ENCODE measurements around the gene PID1. TPM values are rescaled to one million over a fixed set of nuclear protein-coding genes. Genes with fewer than 3 reads are reported as not detected.

The PID1 gene
- total RNA-seq, 1 experiment from 2014 or later = 2.6 TPM

GRCh38 chr2:229124136-229124535, 147.0 kb downstream of the PID1 start:
- DNase-seq (ENCODE audit: low spot score) (no peak), ATAC-seq (no peak)
- H3K36me3 Mint-ChIP-seq = no peaks in the 10 kb centered on the region
- no peak overlapping the region for H3K27ac Mint-ChIP-seq
- no peaks in the 10 kb centered on the region for H3K4me1 Mint-ChIP-seq
- POLR2A ChIA-PET = no interaction called here
- H3K9me3 Mint-ChIP-seq = peaks cover 20% of the 10 kb centered on the region
- CTCF ChIA-PET = interaction anchor here (0.6 kb wide), 1 partner anchor 804 kb away, joined by 3 read pairs; no protein-coding TSS in a partner anchor
- TF ChIP-seq MLX (CRISPR knock-in tag; IDR thresholded peaks at IDR 0.05) = no peak
- no peak for TF ChIP-seq TCF7 (CRISPR knock-in tag; IDR thresholded peaks at IDR 0.05; ENCODE audit: low read depth)
- TF ChIP-seq IRF2 (CRISPR knock-in tag; IDR thresholded peaks at IDR 0.05; ENCODE audit: borderline replicate concordance, low read depth) = no peak
- TF ChIP-seq ZBTB21 (CRISPR knock-in tag; IDR thresholded peaks at IDR 0.05; ENCODE audit: borderline replicate concordance) = no peak
- no peak for TF ChIP-seq FOXP4 (CRISPR knock-in tag; IDR thresholded peaks at IDR 0.05)
- TF ChIP-seq SOX15 (CRISPR knock-in tag; IDR thresholded peaks at IDR 0.05) = no peak
- TF ChIP-seq ZNF219 (CRISPR knock-in tag; IDR thresholded peaks at IDR 0.05; ENCODE audit: borderline replicate concordance) = no peak
- no peak for TF ChIP-seq SMAD4 (CRISPR knock-in tag; IDR thresholded peaks at IDR 0.05)
- TF ChIP-seq ZNF532 (CRISPR knock-in tag; IDR thresholded peaks at IDR 0.05; ENCODE audit: borderline replicate concordance) = no peak
- no peak for TF ChIP-seq MAX (CRISPR knock-in tag; IDR thresholded peaks at IDR 0.05)
- no peaks in the 10 kb centered on the region for H3K27me3 Mint-ChIP-seq (ENCODE audit: low read depth)
- no peak overlapping the region for H3K4me3 Mint-ChIP-seq

- CTCF ChIA-PET = no interaction called here
- Mint-ChIP-seq H3K4me3 (no peak overlapping the region), H3K9me3 (peaks cover 6% of the 10 kb centered on the region), H3K27me3 (ENCODE audit: low read depth) (no peaks in the 10 kb centered on the region), H3K36me3 (no peaks in the 10 kb centered on the region), H3K27ac (no peak overlapping the region), H3K4me1 (no peaks in the 10 kb centered on the region)
- DNase-seq (ENCODE audit: low spot score) = no peak
- POLR2A ChIA-PET = no interaction called here
- ATAC-seq = no peak
- TF ChIP-seq HMGA2 (CRISPR knock-in tag; IDR thresholded peaks at IDR 0.05) = no peak
- TF ChIP-seq PRDM15 (CRISPR knock-in tag; IDR thresholded peaks at IDR 0.05) = no peak
- no peak for TF ChIP-seq ZNF263 (CRISPR knock-in tag; IDR thresholded peaks at IDR 0.05; ENCODE audit: low read depth)
- no peak for TF ChIP-seq ZMAT4 (CRISPR knock-in tag; IDR thresholded peaks at IDR 0.05)
- no peak for TF ChIP-seq CREB1 (CRISPR knock-in tag; IDR thresholded peaks at IDR 0.05)
- no peak for TF ChIP-seq ZNF281 (CRISPR knock-in tag; IDR thresholded peaks at IDR 0.05)
- TF ChIP-seq EMX1 (CRISPR knock-in tag; IDR thresholded peaks at IDR 0.05) = no peak
- TF ChIP-seq ZBTB43 (CRISPR knock-in tag; IDR thresholded peaks at IDR 0.05) = no peak
- no peak for TF ChIP-seq GABPB1 (CRISPR knock-in tag; IDR thresholded peaks at IDR 0.05)
- TF ChIP-seq GRHL2 (CRISPR knock-in tag; IDR thresholded peaks at IDR 0.05; ENCODE audit: insufficient replicate concordance, severe bottlenecking) = no peak
Measured at GRCh38 chr2:229118927-229119326, 152.2 kb downstream of the PID1 start.
